ENCODE results near the gene GPC6.

GPC6 gene

DNA sequence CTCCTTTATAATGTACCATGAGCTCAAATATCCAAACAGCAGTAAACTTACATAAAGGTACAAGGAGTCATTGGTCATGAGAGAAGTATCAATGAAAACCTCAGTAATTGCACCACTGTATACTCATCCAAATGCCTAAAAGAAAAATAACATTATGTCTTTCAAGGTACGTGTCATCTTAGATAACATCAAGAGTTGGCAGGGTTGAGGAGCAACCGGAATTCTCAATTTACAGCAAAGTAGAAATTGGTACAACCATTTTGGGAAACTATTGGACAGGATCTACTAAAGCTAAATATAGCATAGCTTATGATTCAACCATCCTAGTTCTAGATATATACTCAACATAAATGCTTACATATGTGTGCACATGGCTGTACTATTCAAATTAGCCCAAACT lies 502.8 kb downstream of the GPC6 start:
- TF ChIP-seq ZFX (IDR thresholded peaks at IDR 0.05): no peak
- TF ChIP-seq, protein P1, sequence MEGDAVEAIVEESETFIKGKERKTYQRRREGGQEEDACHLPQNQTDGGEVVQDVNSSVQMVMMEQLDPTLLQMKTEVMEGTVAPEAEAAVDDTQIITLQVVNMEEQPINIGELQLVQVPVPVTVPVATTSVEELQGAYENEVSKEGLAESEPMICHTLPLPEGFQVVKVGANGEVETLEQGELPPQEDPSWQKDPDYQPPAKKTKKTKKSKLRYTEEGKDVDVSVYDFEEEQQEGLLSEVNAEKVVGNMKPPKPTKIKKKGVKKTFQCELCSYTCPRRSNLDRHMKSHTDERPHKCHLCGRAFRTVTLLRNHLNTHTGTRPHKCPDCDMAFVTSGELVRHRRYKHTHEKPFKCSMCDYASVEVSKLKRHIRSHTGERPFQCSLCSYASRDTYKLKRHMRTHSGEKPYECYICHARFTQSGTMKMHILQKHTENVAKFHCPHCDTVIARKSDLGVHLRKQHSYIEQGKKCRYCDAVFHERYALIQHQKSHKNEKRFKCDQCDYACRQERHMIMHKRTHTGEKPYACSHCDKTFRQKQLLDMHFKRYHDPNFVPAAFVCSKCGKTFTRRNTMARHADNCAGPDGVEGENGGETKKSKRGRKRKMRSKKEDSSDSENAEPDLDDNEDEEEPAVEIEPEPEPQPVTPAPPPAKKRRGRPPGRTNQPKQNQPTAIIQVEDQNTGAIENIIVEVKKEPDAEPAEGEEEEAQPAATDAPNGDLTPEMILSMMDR (conservative IDR thresholded peaks at IDR 0.05): no peak
- H3K27ac ChIP-seq: no peak overlapping the region

DNA sequence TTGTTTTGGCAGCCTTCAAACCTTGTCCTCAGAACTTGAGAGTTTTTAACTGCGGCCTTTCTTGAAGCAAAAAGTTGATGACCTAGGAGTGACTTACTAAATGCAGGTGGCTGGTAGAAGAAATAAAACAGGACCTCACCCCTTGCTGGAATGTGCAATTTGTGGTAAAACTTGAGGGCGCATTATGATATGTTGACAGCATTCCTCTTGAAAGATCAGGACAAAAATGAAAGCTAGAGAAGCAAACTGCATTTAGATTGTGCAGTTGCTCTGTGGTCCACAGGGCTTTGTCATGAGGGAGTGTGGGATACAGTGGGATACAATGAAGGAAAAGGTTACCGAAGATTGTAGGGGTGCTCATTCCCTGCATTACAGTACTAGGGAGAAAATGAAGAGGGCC lies 504.2 kb downstream of the GPC6 start:
- H3K27ac ChIP-seq: no peak overlapping the region
- TF ChIP-seq, protein P1 (conservative IDR thresholded peaks at IDR 0.05): no peak
- TF ChIP-seq ZFX (IDR thresholded peaks at IDR 0.05): no peak

DNA sequence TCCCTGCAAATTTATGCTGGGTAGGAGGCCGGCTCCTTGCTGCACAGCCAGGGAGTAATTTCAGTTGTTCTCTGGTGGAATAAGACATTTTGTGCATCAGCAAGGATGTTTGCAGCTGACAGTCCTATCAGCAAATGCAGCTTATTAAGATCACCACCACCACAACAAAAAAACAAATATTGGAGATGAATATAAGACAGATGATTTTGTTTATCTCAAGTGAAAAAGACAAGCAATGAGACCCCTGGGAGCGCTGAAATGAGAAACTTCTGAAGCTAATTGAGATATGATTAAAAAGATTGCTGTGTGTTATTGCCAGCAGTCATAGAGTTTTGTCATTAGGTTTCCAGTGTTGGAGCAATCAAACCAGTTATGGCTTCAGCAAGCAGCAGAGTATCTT lies 505.6 kb downstream of the GPC6 start:
- H3K27ac ChIP-seq: no peak overlapping the region
- no peak for TF ChIP-seq ZFX (IDR thresholded peaks at IDR 0.05)
- TF ChIP-seq, protein P1 (conservative IDR thresholded peaks at IDR 0.05): no peak

DNA sequence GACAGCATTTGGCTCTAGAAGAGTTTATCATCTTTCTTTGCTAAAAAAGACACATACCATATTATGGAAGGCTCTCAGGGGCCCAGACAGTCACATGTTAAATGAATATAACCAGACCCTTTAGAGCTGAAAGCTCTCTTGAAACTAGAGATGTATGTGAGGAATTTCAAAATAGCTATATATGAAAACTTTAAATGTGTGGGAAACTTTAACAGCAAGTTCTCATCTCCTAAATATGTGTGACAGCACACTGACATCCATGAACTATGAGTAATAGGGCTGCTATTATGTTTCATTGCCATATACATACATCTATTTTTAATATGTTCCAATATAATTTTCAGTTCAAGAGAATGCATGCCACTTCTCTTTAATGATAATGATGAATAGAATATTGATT lies 509.5 kb downstream of the GPC6 start:
- no peak for TF ChIP-seq ZFX (IDR thresholded peaks at IDR 0.05)
- TF ChIP-seq, protein P1 (conservative IDR thresholded peaks at IDR 0.05): no peak
- no peak overlapping the region for H3K27ac ChIP-seq

DNA sequence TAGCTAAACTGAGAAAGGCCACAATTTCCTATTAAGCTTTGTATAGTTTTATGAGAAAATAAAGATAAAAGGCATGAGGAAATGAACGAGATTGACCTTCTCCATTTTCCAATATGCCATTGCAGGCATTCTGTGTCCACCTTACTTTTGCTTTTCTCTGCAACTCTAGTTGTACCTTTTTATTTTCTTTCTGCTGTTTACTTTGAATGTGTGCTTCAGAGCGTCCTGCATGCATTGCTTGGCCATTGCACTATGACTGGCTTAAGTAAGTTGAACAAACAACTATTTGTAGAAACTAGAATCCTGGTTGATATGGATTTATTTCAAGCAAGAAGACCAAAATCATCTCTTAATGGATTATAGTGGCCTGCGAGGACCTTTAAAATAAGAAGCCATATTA lies 510.3 kb downstream of the GPC6 start:
- no peak overlapping the region for H3K27ac ChIP-seq
- TF ChIP-seq ZFX (IDR thresholded peaks at IDR 0.05): no peak
- TF ChIP-seq, protein P1 (conservative IDR thresholded peaks at IDR 0.05): no peak

DNA sequence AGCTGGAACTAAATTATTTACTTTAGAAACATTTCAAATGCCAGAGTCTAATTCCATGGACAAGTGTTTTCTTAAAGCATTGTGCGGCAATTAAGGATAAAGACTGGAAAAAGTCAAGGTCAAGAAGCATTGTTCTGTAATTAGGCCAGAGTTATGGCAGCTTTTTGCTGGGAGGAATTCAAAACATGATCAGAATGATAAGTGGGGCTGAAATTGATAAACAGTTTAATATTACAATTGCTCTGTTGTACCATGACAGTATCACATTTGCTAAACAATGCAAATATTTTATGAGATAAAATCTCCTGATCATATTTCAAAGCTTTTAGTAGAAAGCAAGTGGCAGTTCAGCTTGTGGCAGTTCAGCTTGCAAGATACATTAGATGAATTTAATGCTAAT lies 513.7 kb downstream of the GPC6 start:
- no peak overlapping the region for H3K27ac ChIP-seq
- TF ChIP-seq, protein P1 (conservative IDR thresholded peaks at IDR 0.05): no peak
- no peak for TF ChIP-seq ZFX (IDR thresholded peaks at IDR 0.05)

DNA sequence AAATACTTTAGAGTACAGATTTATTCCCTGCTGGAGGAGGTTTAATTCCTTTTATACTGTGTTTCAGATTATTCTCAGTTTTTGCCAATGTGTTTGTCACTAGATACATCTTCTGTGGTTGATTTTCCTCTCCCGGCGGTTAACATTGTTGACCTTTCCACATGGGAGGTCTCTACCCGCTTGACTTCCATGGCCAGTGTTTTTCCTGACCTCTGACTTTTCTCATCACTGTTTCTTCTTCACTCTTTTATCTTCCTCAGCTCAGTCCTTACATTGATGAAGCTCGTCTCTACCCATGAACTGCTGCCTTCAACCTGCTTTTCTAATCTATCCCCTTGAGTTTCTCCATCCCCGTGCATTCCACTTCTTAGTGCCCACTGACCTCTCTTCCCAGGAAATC lies 517.4 kb downstream of the GPC6 start:
- TF ChIP-seq ZFX (IDR thresholded peaks at IDR 0.05): no peak
- TF ChIP-seq, protein P1 (conservative IDR thresholded peaks at IDR 0.05): no peak
- no peak overlapping the region for H3K27ac ChIP-seq
